Neural progenitor cell (in vitro differentiated cells): ENCODE results near the gene EBNA1BP2.

ENCODE experiments used
- EZH2phosphoT487 ChIP-seq: fragments of 200-600 bp; sonication (generic); IDR thresholded peaks from 2 replicates; pipeline ENCODE4 v1.6.1; 2017; ENCODE audit warnings: antibody characterized with exemption
- TF ChIP-seq, protein P1 (sequence below): fragments of 200-600 bp; sonication (generic); IDR thresholded peaks from 2 replicates; pipeline ENCODE4 v1.5.1; 2017; ENCODE audit warnings: antibody characterized with exemption, mild to moderate bottlenecking

DNA sequence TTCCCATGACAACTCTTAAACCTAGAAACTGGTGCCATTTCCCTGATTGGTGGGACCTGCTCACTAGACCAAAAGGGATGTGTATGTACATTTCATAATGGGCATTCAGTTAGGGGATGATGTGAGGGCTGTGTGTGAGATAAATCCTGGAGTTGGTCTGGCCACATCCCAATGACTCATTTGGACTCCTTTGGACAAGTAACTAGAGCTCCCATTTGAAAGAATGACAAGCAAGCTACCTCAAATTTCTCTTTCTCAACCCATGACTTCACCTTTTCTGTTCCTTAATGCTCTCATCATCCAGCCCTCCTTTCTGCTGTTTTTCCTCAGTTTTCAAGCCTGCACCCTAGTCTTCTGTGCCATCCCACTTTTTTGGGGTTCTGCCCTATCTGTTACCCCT is 27.9 kb downstream of the EBNA1BP2 start:
- no peak for TF ChIP-seq EZH2phosphoT487
- TF ChIP-seq, protein P1, sequence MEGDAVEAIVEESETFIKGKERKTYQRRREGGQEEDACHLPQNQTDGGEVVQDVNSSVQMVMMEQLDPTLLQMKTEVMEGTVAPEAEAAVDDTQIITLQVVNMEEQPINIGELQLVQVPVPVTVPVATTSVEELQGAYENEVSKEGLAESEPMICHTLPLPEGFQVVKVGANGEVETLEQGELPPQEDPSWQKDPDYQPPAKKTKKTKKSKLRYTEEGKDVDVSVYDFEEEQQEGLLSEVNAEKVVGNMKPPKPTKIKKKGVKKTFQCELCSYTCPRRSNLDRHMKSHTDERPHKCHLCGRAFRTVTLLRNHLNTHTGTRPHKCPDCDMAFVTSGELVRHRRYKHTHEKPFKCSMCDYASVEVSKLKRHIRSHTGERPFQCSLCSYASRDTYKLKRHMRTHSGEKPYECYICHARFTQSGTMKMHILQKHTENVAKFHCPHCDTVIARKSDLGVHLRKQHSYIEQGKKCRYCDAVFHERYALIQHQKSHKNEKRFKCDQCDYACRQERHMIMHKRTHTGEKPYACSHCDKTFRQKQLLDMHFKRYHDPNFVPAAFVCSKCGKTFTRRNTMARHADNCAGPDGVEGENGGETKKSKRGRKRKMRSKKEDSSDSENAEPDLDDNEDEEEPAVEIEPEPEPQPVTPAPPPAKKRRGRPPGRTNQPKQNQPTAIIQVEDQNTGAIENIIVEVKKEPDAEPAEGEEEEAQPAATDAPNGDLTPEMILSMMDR = no peak
